Measurements from ENCODE around the gene PORCN. TPM values are rescaled to one million over a fixed set of nuclear protein-coding genes. Genes with fewer than 3 reads are reported as not detected.

PORCN gene
- total RNA-seq, 1 experiment from 2014 or later = 4.6 TPM

DNA sequence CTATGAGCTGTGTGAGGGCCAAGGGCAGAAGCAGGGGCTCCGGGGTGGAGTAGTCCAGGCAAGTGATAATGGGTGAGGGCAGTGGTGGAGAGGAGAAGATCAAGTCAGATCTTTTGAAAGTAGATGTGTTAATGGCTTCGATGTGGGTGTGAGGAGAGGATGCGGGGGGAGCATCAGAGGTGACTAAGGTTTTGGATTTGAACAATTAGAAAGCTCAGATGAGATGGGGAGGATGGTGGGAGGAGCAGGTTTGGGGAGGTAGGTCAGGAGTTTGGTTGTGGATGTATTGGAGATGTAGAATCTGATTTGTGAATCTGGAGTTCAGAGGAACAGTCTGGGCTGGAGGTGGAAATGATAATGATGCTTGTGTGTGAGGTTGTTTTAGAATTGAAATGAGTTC is 28.2 kb upstream of the PORCN start:
- TF ChIP-seq, protein P1, sequence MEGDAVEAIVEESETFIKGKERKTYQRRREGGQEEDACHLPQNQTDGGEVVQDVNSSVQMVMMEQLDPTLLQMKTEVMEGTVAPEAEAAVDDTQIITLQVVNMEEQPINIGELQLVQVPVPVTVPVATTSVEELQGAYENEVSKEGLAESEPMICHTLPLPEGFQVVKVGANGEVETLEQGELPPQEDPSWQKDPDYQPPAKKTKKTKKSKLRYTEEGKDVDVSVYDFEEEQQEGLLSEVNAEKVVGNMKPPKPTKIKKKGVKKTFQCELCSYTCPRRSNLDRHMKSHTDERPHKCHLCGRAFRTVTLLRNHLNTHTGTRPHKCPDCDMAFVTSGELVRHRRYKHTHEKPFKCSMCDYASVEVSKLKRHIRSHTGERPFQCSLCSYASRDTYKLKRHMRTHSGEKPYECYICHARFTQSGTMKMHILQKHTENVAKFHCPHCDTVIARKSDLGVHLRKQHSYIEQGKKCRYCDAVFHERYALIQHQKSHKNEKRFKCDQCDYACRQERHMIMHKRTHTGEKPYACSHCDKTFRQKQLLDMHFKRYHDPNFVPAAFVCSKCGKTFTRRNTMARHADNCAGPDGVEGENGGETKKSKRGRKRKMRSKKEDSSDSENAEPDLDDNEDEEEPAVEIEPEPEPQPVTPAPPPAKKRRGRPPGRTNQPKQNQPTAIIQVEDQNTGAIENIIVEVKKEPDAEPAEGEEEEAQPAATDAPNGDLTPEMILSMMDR (IDR thresholded peaks at IDR 0.05; ENCODE audit: insufficient read depth in 1 of 2, low read depth in 1 of 2, low read length in 1 of 2, severe bottlenecking in 1 of 2, unreplicated experiment in 1 of 2) = no peak
- H3K36me3 ChIP-seq (ENCODE audit: control insufficient read depth, insufficient read depth, low read length) = no peaks in the 10 kb centered on the region
- no peaks in the 10 kb centered on the region for H3K9me3 ChIP-seq
- POLR2A ChIA-PET = no interaction called here
- H3K27me3 ChIP-seq (replicated peaks; ENCODE audit: control insufficient read depth, insufficient read depth, low read length) = no peaks in the 10 kb centered on the region
- Mint-ChIP-seq H3K9me3 (ENCODE audit: unreplicated experiment) (no peaks in the 10 kb centered on the region), H3K27me3 (ENCODE audit: insufficient read depth, unreplicated experiment) (no peaks in the 10 kb centered on the region), H3K36me3 (ENCODE audit: insufficient read depth, unreplicated experiment) (peaks cover 19% of the 10 kb centered on the region), H3K27ac (ENCODE audit: unreplicated experiment) (no peak overlapping the region), H3K4me1 (ENCODE audit: low read depth, unreplicated experiment) (peaks cover 15% of the 10 kb centered on the region), H3K4me3 (ENCODE audit: unreplicated experiment) (no peak overlapping the region)
- intact Hi-C loops (cut with micrococcal nuclease; ENCODE audit: unreplicated experiment) = no loop called here
- CTCF ChIA-PET = no interaction called here
- DNase-seq = no peak
- H3K4me1 ChIP-seq = no peaks in the 10 kb centered on the region
- no TSS peak for BruUV-seq (replicated peaks)
- H3K4me3 ChIP-seq (ENCODE audit: low read depth, low read length) = no peak overlapping the region

DNA sequence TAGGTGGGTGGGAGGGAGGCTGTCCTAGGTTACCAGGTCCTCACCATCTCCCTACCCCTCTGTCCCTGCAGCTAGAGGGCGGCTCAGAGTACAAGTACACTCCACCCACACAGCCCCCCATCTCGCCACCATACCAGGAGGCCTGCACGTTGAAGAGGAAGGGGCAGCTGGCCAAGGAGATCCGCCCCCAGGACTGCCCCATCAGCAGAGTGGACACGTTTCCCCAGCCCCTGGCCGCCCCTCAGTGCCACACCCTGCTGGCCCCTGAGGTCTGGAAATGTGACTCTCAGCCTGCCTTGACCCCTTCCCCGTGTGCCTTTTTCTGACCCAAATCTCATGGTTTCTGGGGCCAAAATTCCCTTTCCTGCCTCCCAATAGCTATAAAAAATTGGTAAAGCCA is 26.3 kb upstream of the PORCN start:
- no peaks in the 10 kb centered on the region for H3K4me1 ChIP-seq
- POLR2A ChIA-PET = no interaction called here
- H3K36me3 ChIP-seq (ENCODE audit: control insufficient read depth, insufficient read depth, low read length) = no peaks in the 10 kb centered on the region
- no peak for DNase-seq
- Mint-ChIP-seq H3K27ac (ENCODE audit: unreplicated experiment) (no peak overlapping the region), H3K4me1 (ENCODE audit: low read depth, unreplicated experiment) (peaks cover 3% of the 10 kb centered on the region), H3K36me3 (ENCODE audit: insufficient read depth, unreplicated experiment) (peaks cover 15% of the 10 kb centered on the region), H3K9me3 (ENCODE audit: unreplicated experiment) (no peaks in the 10 kb centered on the region), H3K27me3 (ENCODE audit: insufficient read depth, unreplicated experiment) (no peaks in the 10 kb centered on the region), H3K4me3 (ENCODE audit: unreplicated experiment) (no peak overlapping the region)
- CTCF ChIA-PET = no interaction called here
- no peaks in the 10 kb centered on the region for H3K27me3 ChIP-seq (replicated peaks; ENCODE audit: control insufficient read depth, insufficient read depth, low read length)
- H3K4me3 ChIP-seq (ENCODE audit: low read depth, low read length) = no peak overlapping the region
- intact Hi-C loops (cut with micrococcal nuclease; ENCODE audit: unreplicated experiment) = no loop called here
- BruUV-seq (replicated peaks) = no TSS peak
- no peaks in the 10 kb centered on the region for H3K9me3 ChIP-seq
- TF ChIP-seq, protein P1 (IDR thresholded peaks at IDR 0.05; ENCODE audit: insufficient read depth in 1 of 2, low read depth in 1 of 2, low read length in 1 of 2, severe bottlenecking in 1 of 2, unreplicated experiment in 1 of 2) = no peak

DNA sequence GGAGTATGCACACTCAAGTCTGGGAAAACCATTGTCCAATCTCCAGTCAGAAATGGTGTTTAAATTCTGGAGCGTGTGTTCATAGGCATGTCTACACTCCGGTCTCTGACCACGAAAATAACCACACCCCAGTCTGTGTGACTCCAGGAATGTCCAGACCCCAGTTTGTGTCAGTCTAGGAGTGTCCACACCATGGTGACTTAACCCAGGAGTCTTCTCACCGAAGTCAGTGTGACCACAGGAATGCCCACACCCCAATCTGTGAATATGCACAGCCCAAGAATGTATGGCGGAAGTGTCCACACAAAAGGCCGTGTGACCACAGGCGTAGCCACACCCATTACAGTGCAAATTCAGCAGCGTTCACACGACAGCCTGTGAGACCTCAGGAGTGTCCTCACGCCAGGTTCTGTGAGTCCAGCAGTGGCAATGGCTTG is 21.4 kb upstream of the PORCN start:
- no peaks in the 10 kb centered on the region for H3K27me3 Mint-ChIP-seq (ENCODE audit: insufficient read depth, unreplicated experiment)
- intact Hi-C loops (cut with micrococcal nuclease; ENCODE audit: unreplicated experiment) = no loop called here
- H3K4me3 Mint-ChIP-seq (ENCODE audit: unreplicated experiment) = no peak overlapping the region
- POLR2A ChIA-PET = no interaction called here
- CTCF ChIA-PET = no interaction called here
- no peaks in the 10 kb centered on the region for H3K9me3 ChIP-seq
- no peak overlapping the region for H3K4me3 ChIP-seq (ENCODE audit: low read depth, low read length)
- H3K4me1 Mint-ChIP-seq (ENCODE audit: low read depth, unreplicated experiment) = peaks cover 4% of the 10 kb centered on the region
- no peaks in the 10 kb centered on the region for H3K36me3 ChIP-seq (ENCODE audit: control insufficient read depth, insufficient read depth, low read length)
- H3K27me3 ChIP-seq (replicated peaks; ENCODE audit: control insufficient read depth, insufficient read depth, low read length) = no peaks in the 10 kb centered on the region
- peak; percentile 24 to 57 for DNase-seq
- H3K27ac Mint-ChIP-seq (ENCODE audit: unreplicated experiment) = no peak overlapping the region
- H3K36me3 Mint-ChIP-seq (ENCODE audit: insufficient read depth, unreplicated experiment) = no peaks in the 10 kb centered on the region
- no peaks in the 10 kb centered on the region for H3K4me1 ChIP-seq
- H3K9me3 Mint-ChIP-seq (ENCODE audit: unreplicated experiment) = no peaks in the 10 kb centered on the region
- TF ChIP-seq, protein P1 (IDR thresholded peaks at IDR 0.05; ENCODE audit: insufficient read depth in 1 of 2, low read depth in 1 of 2, low read length in 1 of 2, severe bottlenecking in 1 of 2, unreplicated experiment in 1 of 2) = no peak
- BruUV-seq (replicated peaks) = no TSS peak

Data from Caco-2 (cell line).